ENCODE data around the gene SF1.

The SF1 gene

GRCh38 chr11:64723117-64723906 lies 55.0 kb downstream of the SF1 start, which contains the start of gene NRXN2:
NRXN2 (minus strand) TSS chr11:64723197; CDS start chr11:64713699, 9,498 bp downstream.
- peak; percentile 82 for DNase-seq

GRCh38 chr11:64722141-64723065 lies 55.9 kb downstream of the SF1 start:
- DNase-seq: no peak

- no peak for DNase-seq
Observed at GRCh38 chr11:64721359-64721699, 57.0 kb downstream of the SF1 start.

- DNase-seq: no peak
Observed at GRCh38 chr11:64720640-64721358, 57.5 kb downstream of the SF1 start.

GRCh38 chr11:64720167-64720566 lies 58.2 kb downstream of the SF1 start:
- DNase-seq: no peak

- DNase-seq: no peak
Observed at GRCh38 chr11:64719406-64719805, 58.9 kb downstream of the SF1 start.

GRCh38 chr11:64718780-64719124 lies 59.6 kb downstream of the SF1 start:
- no peak for DNase-seq

- DNase-seq: no peak
Observed at GRCh38 chr11:64718084-64718779, 60.1 kb downstream of the SF1 start.

GRCh38 chr11:64717268-64717578 lies 61.1 kb downstream of the SF1 start:
- DNase-seq: no peak

GRCh38 chr11:64716473-64717267 lies 61.7 kb downstream of the SF1 start:
- DNase-seq: no peak

- DNase-seq: no peak
Observed at GRCh38 chr11:64715756-64716472, 62.4 kb downstream of the SF1 start.

- no peak for DNase-seq
Observed at GRCh38 chr11:64715110-64715509, 63.2 kb downstream of the SF1 start.

GRCh38 chr11:64714666-64715065 lies 63.7 kb downstream of the SF1 start:
- no peak for DNase-seq

Data from NCI-H774 (cell line).